ENCODE results near the gene HCN4.

The HCN4 gene

GRCh38 chr15:73296609-73297353 lies 72.0 kb downstream of the HCN4 start:
- DNase-seq (ENCODE audit: low spot score), result no peak

GRCh38 chr15:73295630-73296286 lies 73.0 kb downstream of the HCN4 start:
- no peak for DNase-seq (ENCODE audit: low spot score)

GRCh38 chr15:73293773-73294172 lies 75.0 kb downstream of the HCN4 start:
- no peak for DNase-seq (ENCODE audit: low spot score)

- DNase-seq (ENCODE audit: low spot score), result no peak
Observed at GRCh38 chr15:73291441-73291840, 77.3 kb downstream of the HCN4 start.

GRCh38 chr15:73287019-73287418 lies 81.7 kb downstream of the HCN4 start:
- DNase-seq (ENCODE audit: low spot score), result peak; percentile 19

- no peak for DNase-seq (ENCODE audit: low spot score)
Observed at GRCh38 chr15:73286311-73286710, 82.4 kb downstream of the HCN4 start.

GRCh38 chr15:73284090-73284716 lies 84.6 kb downstream of the HCN4 start:
- DNase-seq (ENCODE audit: low spot score), result no peak

GRCh38 chr15:73283366-73283962 lies 85.3 kb downstream of the HCN4 start:
- no peak for DNase-seq (ENCODE audit: low spot score)

GRCh38 chr15:73282567-73283365 lies 86.0 kb downstream of the HCN4 start:
- no peak for DNase-seq (ENCODE audit: low spot score)

- DNase-seq (ENCODE audit: low spot score), result no peak
Observed at GRCh38 chr15:73275862-73276261, 92.9 kb downstream of the HCN4 start.

- DNase-seq (ENCODE audit: low spot score), result peak; percentile 81
Observed at GRCh38 chr15:73273181-73274002, 95.4 kb downstream of the HCN4 start.

GRCh38 chr15:73270366-73271097 lies 98.2 kb downstream of the HCN4 start:
- no peak for DNase-seq (ENCODE audit: low spot score)
